Measurements from ENCODE around the gene BTLA. TPM values are rescaled to one million over a fixed set of nuclear protein-coding genes. Genes with fewer than 3 reads are reported as not detected.
"Not testable (repeated sequence)": the region's sequence is repeated elsewhere in the genome, so short reads cannot be mapped to it uniquely, and the experiment has no call there.

Gene BTLA
- total and polyA plus RNA-seq, 4 donors, result 0.06 to 0.32 (median 0.12) TPM

- Histone ChIP-seq H3K9me3 (ENCODE audit: control insufficient read depth, insufficient read depth, low read length) (no peaks in the 10 kb centered on the region), H3K4me3 (ENCODE audit: low read depth, low read length) (no peak overlapping the region), H3K36me3 (ENCODE audit: control insufficient read depth, insufficient read depth, low read length) (no peaks in the 10 kb centered on the region), H3K27me3 (ENCODE audit: control insufficient read depth, insufficient read depth, low read length) (no peaks in the 10 kb centered on the region), H3K27ac (ENCODE audit: low read depth, low read length) (no peak overlapping the region), H3K4me1 (ENCODE audit: control insufficient read depth, insufficient read depth, low read length) (no peaks in the 10 kb centered on the region)
- no CpG with 5 or more reads among the region's 5 CpGs for WGBS (ENCODE audit: insufficient coverage)
- DNase-seq (ENCODE audit: low read depth in 4 of 6, low spot score in 6 of 6), result no peak
Measured at GRCh38 chr3:112496366-112497067, 2.8 kb downstream of the BTLA start.

GRCh38 chr3:112494448-112494767, 4.9 kb downstream of the BTLA start:
- H3K9me3 ChIP-seq (ENCODE audit: control insufficient read depth, insufficient read depth, low read length); DNase-seq (ENCODE audit: low read depth in 4 of 6, low spot score in 6 of 6); H3K27me3 ChIP-seq (ENCODE audit: control insufficient read depth, insufficient read depth, low read length); H3K4me1 ChIP-seq (ENCODE audit: control insufficient read depth, insufficient read depth, low read length); H3K4me3 ChIP-seq (ENCODE audit: low read depth, low read length); H3K27ac ChIP-seq (ENCODE audit: low read depth, low read length); H3K36me3 ChIP-seq (ENCODE audit: control insufficient read depth, insufficient read depth, low read length): not testable (repeated sequence)
- 100% methylated on average over 1 of the region's 3 CpGs for WGBS (ENCODE audit: insufficient coverage)

GRCh38 chr3:112492124-112492523, 7.1 kb downstream of the BTLA start:
- Histone ChIP-seq H3K27ac (ENCODE audit: low read depth, low read length) (no peak overlapping the region), H3K4me3 (ENCODE audit: low read depth, low read length) (no peak overlapping the region), H3K4me1 (ENCODE audit: control insufficient read depth, insufficient read depth, low read length) (no peaks in the 10 kb centered on the region), H3K9me3 (ENCODE audit: control insufficient read depth, insufficient read depth, low read length) (no peaks in the 10 kb centered on the region), H3K27me3 (ENCODE audit: control insufficient read depth, insufficient read depth, low read length) (no peaks in the 10 kb centered on the region), H3K36me3 (ENCODE audit: control insufficient read depth, insufficient read depth, low read length) (no peaks in the 10 kb centered on the region)
- DNase-seq (ENCODE audit: low read depth in 4 of 6, low spot score in 6 of 6), result no peak
- no CpG with 5 or more reads among the region's 1 CpG for WGBS (ENCODE audit: insufficient coverage)

GRCh38 chr3:112491373-112491772, 7.9 kb downstream of the BTLA start:
- DNase-seq (ENCODE audit: low read depth in 4 of 6, low spot score in 6 of 6), result no peak
- no peaks in the 10 kb centered on the region for H3K9me3 ChIP-seq (ENCODE audit: control insufficient read depth, insufficient read depth, low read length)
- H3K27ac ChIP-seq (ENCODE audit: low read depth, low read length), result no peak overlapping the region
- no peaks in the 10 kb centered on the region for H3K27me3 ChIP-seq (ENCODE audit: control insufficient read depth, insufficient read depth, low read length)
- no peaks in the 10 kb centered on the region for H3K36me3 ChIP-seq (ENCODE audit: control insufficient read depth, insufficient read depth, low read length)
- H3K4me3 ChIP-seq (ENCODE audit: low read depth, low read length), result no peak overlapping the region
- H3K4me1 ChIP-seq (ENCODE audit: control insufficient read depth, insufficient read depth, low read length), result no peaks in the 10 kb centered on the region

- H3K27me3 ChIP-seq (ENCODE audit: control insufficient read depth, insufficient read depth, low read length), result no peaks in the 10 kb centered on the region
- H3K4me1 ChIP-seq (ENCODE audit: control insufficient read depth, insufficient read depth, low read length), result no peaks in the 10 kb centered on the region
- H3K4me3 ChIP-seq (ENCODE audit: low read depth, low read length), result no peak overlapping the region
- H3K27ac ChIP-seq (ENCODE audit: low read depth, low read length), result no peak overlapping the region
- no peak for DNase-seq (ENCODE audit: low read depth in 4 of 6, low spot score in 6 of 6)
- H3K36me3 ChIP-seq (ENCODE audit: control insufficient read depth, insufficient read depth, low read length), result no peaks in the 10 kb centered on the region
- no CpG with 5 or more reads among the region's 4 CpGs for WGBS (ENCODE audit: insufficient coverage)
- no peaks in the 10 kb centered on the region for H3K9me3 ChIP-seq (ENCODE audit: control insufficient read depth, insufficient read depth, low read length)
Measured at GRCh38 chr3:112489674-112490479, 9.4 kb downstream of the BTLA start.

GRCh38 chr3:112486811-112487505, 12.3 kb downstream of the BTLA start:
- no CpG with 5 or more reads among the region's 7 CpGs for WGBS (ENCODE audit: insufficient coverage)
- no peaks in the 10 kb centered on the region for H3K9me3 ChIP-seq (ENCODE audit: control insufficient read depth, insufficient read depth, low read length)
- H3K27me3 ChIP-seq (ENCODE audit: control insufficient read depth, insufficient read depth, low read length), result no peaks in the 10 kb centered on the region
- no peaks in the 10 kb centered on the region for H3K36me3 ChIP-seq (ENCODE audit: control insufficient read depth, insufficient read depth, low read length)
- no peak overlapping the region for H3K27ac ChIP-seq (ENCODE audit: low read depth, low read length)
- no peaks in the 10 kb centered on the region for H3K4me1 ChIP-seq (ENCODE audit: control insufficient read depth, insufficient read depth, low read length)
- H3K4me3 ChIP-seq (ENCODE audit: low read depth, low read length), result no peak overlapping the region
- DNase-seq (ENCODE audit: low read depth in 4 of 6, low spot score in 6 of 6), result no peak

GRCh38 chr3:112484352-112484751, 14.9 kb downstream of the BTLA start:
- H3K36me3 ChIP-seq (ENCODE audit: control insufficient read depth, insufficient read depth, low read length), result no peaks in the 10 kb centered on the region
- no peak overlapping the region for H3K4me3 ChIP-seq (ENCODE audit: low read depth, low read length)

GRCh38 chr3:112482675-112483074, 16.6 kb downstream of the BTLA start:
- Histone ChIP-seq H3K4me1 (ENCODE audit: control insufficient read depth, insufficient read depth, low read length) (no peaks in the 10 kb centered on the region), H3K9me3 (ENCODE audit: control insufficient read depth, insufficient read depth, low read length) (no peaks in the 10 kb centered on the region), H3K36me3 (ENCODE audit: control insufficient read depth, insufficient read depth, low read length) (no peaks in the 10 kb centered on the region), H3K4me3 (ENCODE audit: low read depth, low read length) (no peak overlapping the region), H3K27me3 (ENCODE audit: control insufficient read depth, insufficient read depth, low read length) (no peaks in the 10 kb centered on the region), H3K27ac (ENCODE audit: low read depth, low read length) (no peak overlapping the region)
- WGBS (ENCODE audit: insufficient coverage), result no CpG with 5 or more reads among the region's 1 CpG
- DNase-seq (ENCODE audit: low read depth in 4 of 6, low spot score in 6 of 6), result no peak

More at GRCh38 chr3:112484352-112484751, 14.9 kb downstream of the BTLA start:
- H3K9me3 ChIP-seq (ENCODE audit: control insufficient read depth, insufficient read depth, low read length), result no peaks in the 10 kb centered on the region
- no peaks in the 10 kb centered on the region for H3K27me3 ChIP-seq (ENCODE audit: control insufficient read depth, insufficient read depth, low read length)
- DNase-seq (ENCODE audit: low read depth in 4 of 6, low spot score in 6 of 6), result no peak
- H3K4me1 ChIP-seq (ENCODE audit: control insufficient read depth, insufficient read depth, low read length), result no peaks in the 10 kb centered on the region
- WGBS (ENCODE audit: insufficient coverage), result 100% methylated on average over 1 of the region's 4 CpGs
- H3K27ac ChIP-seq (ENCODE audit: low read depth, low read length), result no peak overlapping the region

GRCh38 chr3:112481302-112481721, 18.0 kb downstream of the BTLA start:
- Histone ChIP-seq H3K27me3 (ENCODE audit: control insufficient read depth, insufficient read depth, low read length) (no peaks in the 10 kb centered on the region), H3K4me1 (ENCODE audit: control insufficient read depth, insufficient read depth, low read length) (no peaks in the 10 kb centered on the region), H3K27ac (ENCODE audit: low read depth, low read length) (no peak overlapping the region), H3K4me3 (ENCODE audit: low read depth, low read length) (no peak overlapping the region), H3K9me3 (ENCODE audit: control insufficient read depth, insufficient read depth, low read length) (no peaks in the 10 kb centered on the region), H3K36me3 (ENCODE audit: control insufficient read depth, insufficient read depth, low read length) (no peaks in the 10 kb centered on the region)
- DNase-seq (ENCODE audit: low read depth in 4 of 6, low spot score in 6 of 6), result no peak

Data from spinal cord (tissue), 10 donors.